GM12878 (cell line): ENCODE results near the gene PDCD6IP. TPM values are rescaled to one million over a fixed set of nuclear protein-coding genes. Genes with fewer than 3 reads are reported as not detected.

ENCODE experiments used
- ATAC-seq: fragments of 200-7000 bp; cut with Tn5 transposase; 3 replicates; pipeline ENCODE4 v1.9.1; 2020; ENCODE audit warnings: mild to moderate bottlenecking, moderate library complexity
- BruUV-seq: library from RNA; stranded (reverse); fragments of 400-500 nt; replicated peaks from 2 replicates; lab custom pipeline; 2021; lab: Mats Ljungman, UMichigan
- CTCF ChIA-PET: fragments of 300-600 bp; sonication (Branson Sonifier 250); formaldehyde crosslinking; extraction: SDS; loops from one replicate; lab custom pipeline; 2021; ENCODE audit warnings: inconsistent platforms; lab: Yijun Ruan, JAX
- POLR2A ChIA-PET: fragments of 350-600 bp; formaldehyde crosslinking; extraction: SDS; loops from one replicate; lab custom pipeline; 2021; ENCODE audit warnings: inconsistent platforms; lab: Charles Lee
- RAD21 ChIA-PET: fragments of 300-600 bp; sonication (Branson Sonifier 250); formaldehyde crosslinking; loops from one replicate; lab custom pipeline; 2023; ENCODE audit warnings: antibody characterized with exemption; ENCODE audit not compliant: unreplicated experiment; lab: Charles Lee
- SMC1A ChIA-PET: fragments of 300-600 bp; sonication (Branson Sonifier 250); formaldehyde crosslinking; loops from one replicate; lab custom pipeline; 2023; ENCODE audit not compliant: unreplicated experiment, uncharacterized antibody; lab: Charles Lee
- DNase-seq: peaks from one replicate; pipeline ENCODE4 v3.0.0-alpha.2; 2011; ENCODE audit warnings: low read depth, low spot score
- FAIRE-seq: peaks from 3 replicates; lab custom pipeline; 2011; peaks lifted over from hg19 to GRCh38; lab: Jason Lieb, UNC
- H2AFZ ChIP-seq: 2 replicates; pipeline ENCODE4 v1.6.0; 2011; ENCODE audit warnings: low read depth, low read length, control low read depth; ENCODE audit not compliant: control insufficient read depth
- H3K27ac ChIP-seq: 2 replicates; pipeline ENCODE4 v1.5.1; 2011; ENCODE audit warnings: control low read depth; ENCODE audit not compliant: control insufficient read depth, insufficient read depth
- H3K27me3 ChIP-seq, 2 experiments: replicated peaks in 1 of 2; 2 replicates each; pipeline versions ENCODE4 v1.6.0 to v1.6.1; 2011; ENCODE audit warnings: low read length in 1 of 2; ENCODE audit not compliant: control insufficient read depth in 2 of 2, insufficient read depth in 2 of 2
- H3K36me3 ChIP-seq, 2 experiments: 2 replicates each; pipeline ENCODE4 v1.5.1; 2011; ENCODE audit warnings: low read length in 1 of 2; ENCODE audit not compliant: control insufficient read depth in 2 of 2, insufficient read depth in 2 of 2
- H3K4me1 ChIP-seq: 2 replicates; pipeline ENCODE4 v1.6.1; 2011; ENCODE audit warnings: mild to moderate bottlenecking, low read length, moderate library complexity, mixed read lengths; ENCODE audit not compliant: control insufficient read depth, insufficient read depth
- H3K4me2 ChIP-seq: 2 replicates; pipeline ENCODE4 v1.6.0; 2011; ENCODE audit warnings: control low read depth; ENCODE audit not compliant: control insufficient read depth, insufficient read depth
- H3K4me3 ChIP-seq: fragments of 200-600 bp; sonication (generic); 2 replicates; pipeline ENCODE4 v1.5.1; 2016
- H3K79me2 ChIP-seq: 2 replicates; pipeline ENCODE4 v1.6.0; 2011; ENCODE audit warnings: low read length; ENCODE audit not compliant: control insufficient read depth, insufficient read depth
- H3K9ac ChIP-seq: 2 replicates; pipeline ENCODE4 v1.8.0; 2011; ENCODE audit warnings: low read length, control low read depth, mixed read lengths; ENCODE audit not compliant: control insufficient read depth, insufficient read depth
- H3K9me3 ChIP-seq: replicated peaks from 3 replicates; pipeline ENCODE4 v1.5.1; 2011; ENCODE audit warnings: mild to moderate bottlenecking, low read length; ENCODE audit not compliant: control insufficient read depth, insufficient read depth
- H4K20me1 ChIP-seq: 2 replicates; pipeline ENCODE4 v1.6.0; 2011; ENCODE audit not compliant: control insufficient read depth, insufficient read depth
- DPF2 ChIP-seq: fragments of 450-650 bp; IDR thresholded peaks from 2 replicates; pipeline ENCODE4 v1.6.1; 2017; ENCODE audit warnings: mild to moderate bottlenecking
- EP300 ChIP-seq, 2 experiments: fragments of 150-350 bp in 1 of 2; IDR thresholded peaks; 2 replicates each; pipeline ENCODE4 v1.6.1; 2011 to 2012; ENCODE audit warnings: low read depth in 2 of 2, low read length in 2 of 2, borderline replicate concordance in 1 of 2, improper control_type of control experiment in 1 of 2, inconsistent platforms in 1 of 2; ENCODE audit not compliant: control insufficient read depth in 1 of 2
- EZH2 ChIP-seq: IDR thresholded peaks from 2 replicates; pipeline ENCODE4 v1.6.1; 2012; ENCODE audit warnings: low read depth, mild to moderate bottlenecking, control low read depth, inconsistent platforms, low read length, borderline replicate concordance; ENCODE audit not compliant: control insufficient read depth
- JUNB ChIP-seq: IDR thresholded peaks from 2 replicates; pipeline ENCODE4 v1.6.1; 2016; ENCODE audit warnings: antibody characterized with exemption, mild to moderate bottlenecking
- PAX5 ChIP-seq: IDR thresholded peaks from 2 replicates; pipeline ENCODE4 v1.6.1; 2011; ENCODE audit warnings: low read depth, low read length, borderline replicate concordance
- RAD21 ChIP-seq: IDR thresholded peaks from 2 replicates; pipeline ENCODE4 v1.6.1; 2011; ENCODE audit warnings: mild to moderate bottlenecking, low read depth, low read length, moderate library complexity; ENCODE audit not compliant: insufficient read depth
- ZBED1 ChIP-seq: IDR thresholded peaks from 2 replicates; pipeline ENCODE4 v1.6.1; 2016; ENCODE audit warnings: borderline replicate concordance
- ZNF274 ChIP-seq: IDR thresholded peaks from one replicate; pipeline ENCODE4 v1.8.0; 2011; ENCODE audit not compliant: insufficient read length, insufficient read depth
- WGBS: methylation state at CpG from one replicate; pipeline ENCODE4 v1.1.6; 2016; ENCODE audit warnings: low lambda C conversion rate; ENCODE audit not compliant: insufficient replicate concordance, insufficient coverage; ENCODE audit errors: missing lambda C conversion rate; 5-methylcytosine and 5-hydroxymethylcytosine counted together
- in situ Hi-C: fragments of 300-500 bp; cut with MboI; formaldehyde crosslinking; loops from 9 replicates; pipeline ENCODE4 v1.14.3; 2018; ENCODE audit warnings: mixed read lengths
- intact Hi-C: fragments of 100-400 bp; cut with micrococcal nuclease; formaldehyde crosslinking; loops from one replicate; pipeline ENCODE4 v1.14.2; 2022; ENCODE audit not compliant: unreplicated experiment
- polyA plus RNA-seq, 11 experiments: library from polyadenylated mRNA; depleted of rRNA in 4 of 11; unstranded in 6 of 11; stranded (reverse) in 5 of 11; fragments of >200 nt; fragmentation: Nextera tagmentation in 4 of 11; fragmentation: Illumina TruSeq in 1 of 11; extraction: Ambion mirVana in 4 of 11; extraction: Trizol in 1 of 11; gene quantifications; 1 replicate in 1 of 11; 2 replicates in 10 of 11; pipeline versions ENCODE4 v1.2.1 to v1.2.3, GENCODE V29; 2011 to 2016; ENCODE audit warnings: inconsistent platforms in 2 of 11, missing spikeins in 2 of 11, low read depth in 1 of 11
- total RNA-seq, 4 experiments: library from RNA; depleted of rRNA in 3 of 4; stranded (reverse); fragments of >200 nt in 3 of 4; fragmentation: Illumina TruSeq in 1 of 4; extraction: Trizol in 1 of 4; gene quantifications; 2 replicates each; pipeline versions ENCODE4 v1.2.1 to v1.2.3, GENCODE V29; 2013 to 2021
- TF ChIP-seq, protein P1 (sequence below), 3 experiments: IDR thresholded peaks in 2 of 3; conservative IDR thresholded peaks in 1 of 3; 2 replicates each; pipeline ENCODE4 v1.5.1; 2011; ENCODE audit warnings: low read depth in 3 of 3, low read length in 3 of 3, mild to moderate bottlenecking in 3 of 3, control low read depth in 2 of 3, moderate library complexity in 2 of 3, inconsistent platforms in 1 of 3, mixed read lengths in 1 of 3; ENCODE audit not compliant: control insufficient read depth in 2 of 3, insufficient read depth in 1 of 3; ENCODE audit errors: extremely low read depth in 1 of 3

The PDCD6IP gene
- total and polyA plus RNA-seq, 10 of the 15 experiments (the other 5 are each of a cell fraction or from before 2014, with no cell fraction given) = 16.0 to 169 (median 81.2) TPM

DNA sequence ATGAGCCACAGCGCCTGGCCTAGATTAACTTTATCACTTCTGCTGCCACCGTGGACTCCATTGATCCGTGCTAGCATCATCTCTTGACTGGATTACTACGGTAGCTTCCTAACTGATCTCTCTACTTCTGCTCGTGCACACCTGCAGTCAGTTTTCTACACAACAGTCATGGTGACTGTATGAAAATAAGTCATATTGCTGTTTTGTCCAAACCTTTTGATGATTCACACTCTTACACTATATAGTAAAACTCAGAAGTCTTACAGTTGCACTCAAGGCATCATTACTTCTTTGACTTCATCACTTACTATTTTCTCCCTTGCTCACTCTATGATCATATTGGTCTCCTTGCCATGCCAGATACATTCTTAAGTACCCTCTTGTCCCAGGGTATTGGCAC is 10.1 kb downstream of the PDCD6IP start:
- in situ Hi-C loops = no loop called here
- H3K36me3 ChIP-seq = no peaks in the 10 kb centered on the region; a peak in 1 of 4 replicates
- DNase-seq = no peak
- POLR2A ChIA-PET = no interaction called here
- no peak overlapping the region for H3K9ac ChIP-seq
- 99% methylated on average over 5 of the region's 5 CpGs for WGBS
- TF ChIP-seq RAD21 (no peak), DPF2 (no peak), ZBED1 (no peak), ZNF274 (no peak), EZH2 (no peak), JUNB (no peak), PAX5 (no peak), EP300 (IDR thresholded peaks at IDR 0.05; ENCODE audit: borderline replicate concordance in 1 of 2, control insufficient read depth in 1 of 2, low read depth in 2 of 2, low read length in 2 of 2) (no peak)
- TF ChIP-seq, protein P1, sequence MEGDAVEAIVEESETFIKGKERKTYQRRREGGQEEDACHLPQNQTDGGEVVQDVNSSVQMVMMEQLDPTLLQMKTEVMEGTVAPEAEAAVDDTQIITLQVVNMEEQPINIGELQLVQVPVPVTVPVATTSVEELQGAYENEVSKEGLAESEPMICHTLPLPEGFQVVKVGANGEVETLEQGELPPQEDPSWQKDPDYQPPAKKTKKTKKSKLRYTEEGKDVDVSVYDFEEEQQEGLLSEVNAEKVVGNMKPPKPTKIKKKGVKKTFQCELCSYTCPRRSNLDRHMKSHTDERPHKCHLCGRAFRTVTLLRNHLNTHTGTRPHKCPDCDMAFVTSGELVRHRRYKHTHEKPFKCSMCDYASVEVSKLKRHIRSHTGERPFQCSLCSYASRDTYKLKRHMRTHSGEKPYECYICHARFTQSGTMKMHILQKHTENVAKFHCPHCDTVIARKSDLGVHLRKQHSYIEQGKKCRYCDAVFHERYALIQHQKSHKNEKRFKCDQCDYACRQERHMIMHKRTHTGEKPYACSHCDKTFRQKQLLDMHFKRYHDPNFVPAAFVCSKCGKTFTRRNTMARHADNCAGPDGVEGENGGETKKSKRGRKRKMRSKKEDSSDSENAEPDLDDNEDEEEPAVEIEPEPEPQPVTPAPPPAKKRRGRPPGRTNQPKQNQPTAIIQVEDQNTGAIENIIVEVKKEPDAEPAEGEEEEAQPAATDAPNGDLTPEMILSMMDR (IDR thresholded peaks at IDR 0.05 in 2 of 3, conservative IDR thresholded peaks at IDR 0.05 in 1 of 3; ENCODE audit: control insufficient read depth in 2 of 3, extremely low read depth in 1 of 3, insufficient read depth in 1 of 3, low read depth in 3 of 3, low read length in 3 of 3) = no peak
- TF ChIP-seq, all 136 proteins: peak for 0
- Histone ChIP-seq H3K79me2 (peaks cover 66% of the 10 kb centered on the region), H3K4me3 (no peak overlapping the region), H3K9me3 (peaks cover 6% of the 10 kb centered on the region), H3K27me3 (no peaks in the 10 kb centered on the region), H2AFZ (no peak overlapping the region), H3K27ac (no peak overlapping the region), H4K20me1 (no peaks in the 10 kb centered on the region), H3K4me1 (no peaks in the 10 kb centered on the region), H3K4me2 (no peak overlapping the region; the same call in 1 of the 2 replicates)
- intact Hi-C loops = no loop called here
- RAD21 ChIA-PET = no interaction called here
- SMC1A ChIA-PET = no interaction called here
- ATAC-seq (no peak; the same call in 2 of the 3 replicates), FAIRE-seq (no peak)
- CTCF ChIA-PET = no interaction called here
- BruUV-seq = no TSS peak
